CD14-positive monocyte (primary cell): ENCODE results near the gene PLEKHG2. TPM values are rescaled to one million over a fixed set of nuclear protein-coding genes. Genes with fewer than 3 reads are reported as not detected.

ENCODE experiments used
- DNase-seq, 3 donors: peaks; one replicate each; pipeline ENCODE4 v3.0.0-alpha.2; 2011 to 2022
- H2AFZ ChIP-seq: 2 replicates; pipeline ENCODE4 v1.6.0; 2012; ENCODE audit warnings: mild to moderate bottlenecking, low read depth, low read length, inconsistent platforms; ENCODE audit not compliant: insufficient read depth, poor library complexity, severe bottlenecking
- H3K27ac ChIP-seq, 2 donors: 1 replicate in 1 of 2; 2 replicates in 1 of 2; pipeline ENCODE4 v1.5.1; 2012 to 2013; ENCODE audit warnings: low read length in 2 of 2, control low read depth in 1 of 2, inconsistent platforms in 1 of 2, low read depth in 1 of 2, mild to moderate bottlenecking in 1 of 2
- H3K27me3 ChIP-seq, 2 donors: one replicate each; pipeline versions ENCODE4 v1.6.0 to v1.6.1; 2011 to 2013; ENCODE audit warnings: low read length in 2 of 2; ENCODE audit not compliant: control insufficient read depth in 2 of 2, insufficient read depth in 2 of 2
- H3K36me3 ChIP-seq, 2 donors: replicated peaks in 1 of 2; 1 replicate in 1 of 2; 2 replicates in 1 of 2; pipeline versions ENCODE4 v1.5.1 to v1.6.1; 2012 to 2013; ENCODE audit warnings: low read length in 2 of 2, control low read depth in 1 of 2, inconsistent platforms in 1 of 2, mild to moderate bottlenecking in 1 of 2; ENCODE audit not compliant: insufficient read depth in 2 of 2, control insufficient read depth in 1 of 2
- H3K4me1 ChIP-seq, 2 donors: 1 replicate in 1 of 2; 2 replicates in 1 of 2; pipeline versions ENCODE4 v1.5.1 to v1.6.1; 2012 to 2013; ENCODE audit warnings: low read length in 2 of 2, control low read depth in 1 of 2, inconsistent platforms in 1 of 2, mild to moderate bottlenecking in 1 of 2, moderate library complexity in 1 of 2; ENCODE audit not compliant: insufficient read depth in 2 of 2, control insufficient read depth in 1 of 2
- H3K4me2 ChIP-seq: replicated peaks from 2 replicates; pipeline ENCODE3; 2012; ENCODE audit warnings: low read length, moderate library complexity, mild to moderate bottlenecking; ENCODE audit not compliant: poor library complexity, severe bottlenecking; ENCODE audit errors: extremely low read depth
- H3K4me3 ChIP-seq, 3 experiments: fragments of 200-600 bp in 1 of 3; sonication (generic) in 1 of 3; replicated peaks in 1 of 3; 1 replicate in 2 of 3; 2 replicates in 1 of 3; pipeline ENCODE4 v1.5.1; 2011 to 2013; ENCODE audit warnings: low read length in 3 of 3, mild to moderate bottlenecking in 3 of 3, control low read depth in 2 of 3, low read depth in 2 of 3, inconsistent platforms in 1 of 3, moderate library complexity in 1 of 3
- H3K79me2 ChIP-seq: 2 replicates; pipeline ENCODE4 v1.6.0; 2012; ENCODE audit warnings: mild to moderate bottlenecking, control low read depth, inconsistent platforms, low read length, moderate library complexity; ENCODE audit not compliant: insufficient read depth
- H3K9ac ChIP-seq: 2 replicates; pipeline ENCODE4 v1.6.0; 2017; ENCODE audit warnings: low read length, mild to moderate bottlenecking; ENCODE audit not compliant: insufficient read depth, poor library complexity, severe bottlenecking
- H3K9me3 ChIP-seq, 2 donors: replicated peaks in 1 of 2; 1 replicate in 1 of 2; 2 replicates in 1 of 2; pipeline versions ENCODE4 v1.5.1 to v1.6.1; 2012 to 2013; ENCODE audit warnings: low read length in 2 of 2, control low read depth in 1 of 2; ENCODE audit not compliant: control insufficient read depth in 1 of 2, insufficient read depth in 1 of 2
- H4K20me1 ChIP-seq: 2 replicates; pipeline ENCODE4 v1.6.0; 2012; ENCODE audit warnings: mild to moderate bottlenecking, low read length, control low read depth, moderate library complexity; ENCODE audit not compliant: insufficient read depth
- H3K27ac Mint-ChIP-seq, 7 donors: one replicate each; pipeline ENCODE4 v1.8.0; 2020; ENCODE audit warnings: mild to moderate bottlenecking in 7 of 7, mixed read lengths in 7 of 7, moderate library complexity in 6 of 7, inconsistent platforms in 2 of 7
- H3K27me3 Mint-ChIP-seq, 3 donors: one replicate each; pipeline ENCODE4 v1.8.0; 2021 to 2022; ENCODE audit warnings: low read depth in 3 of 3, mild to moderate bottlenecking in 3 of 3, mixed read lengths in 3 of 3, moderate library complexity in 3 of 3, inconsistent platforms in 1 of 3
- H3K36me3 Mint-ChIP-seq, 2 donors: one replicate each; pipeline ENCODE4 v1.8.0; 2020; ENCODE audit warnings: mixed read lengths in 2 of 2, inconsistent platforms in 1 of 2, mild to moderate bottlenecking in 1 of 2
- H3K4me1 Mint-ChIP-seq: one replicate; pipeline ENCODE4 v1.8.0; 2020; ENCODE audit warnings: mild to moderate bottlenecking, mixed read lengths
- H3K4me3 Mint-ChIP-seq, 2 donors: one replicate each; pipeline ENCODE4 v1.8.0; 2020; ENCODE audit warnings: mild to moderate bottlenecking in 2 of 2, mixed read lengths in 2 of 2, moderate library complexity in 1 of 2
- H3K9me3 Mint-ChIP-seq, 7 donors: one replicate each; pipeline ENCODE4 v1.8.0; 2020 to 2022; ENCODE audit warnings: mixed read lengths in 7 of 7, mild to moderate bottlenecking in 6 of 7, moderate library complexity in 6 of 7, inconsistent platforms in 2 of 7
- WGBS: methylation state at CpG from one replicate; pipeline ENCODE4 v1.1.5; 2013; ENCODE audit warnings: missing lambda C conversion rate; ENCODE audit not compliant: insufficient coverage; 5-methylcytosine and 5-hydroxymethylcytosine counted together
- intact Hi-C, 2 donors: fragments of 100-400 bp; cut with micrococcal nuclease; formaldehyde crosslinking; loops; one replicate each; pipeline versions ENCODE4 v1.15.0 to v1.15.1; 2023
- polyA plus RNA-seq, 3 donors: library from polyadenylated mRNA; depleted of rRNA in 1 of 3; unstranded in 2 of 3; stranded (reverse) in 1 of 3; fragments of 300-500 nt in 2 of 3; fragments of >200 nt in 1 of 3; fragmentation: Illumina TruSeq in 2 of 3; gene quantifications; 1 replicate in 2 of 3; 2 replicates in 1 of 3; pipeline ENCODE4 v1.2.3, GENCODE V29; 2012 to 2021
- TF ChIP-seq, protein P1 (sequence below): fragments of 200-600 bp; IDR thresholded peaks from one replicate; pipeline ENCODE4 v1.8.0; 2022; ENCODE audit warnings: antibody characterized with exemption, mild to moderate bottlenecking

The PLEKHG2 gene
- polyA plus RNA-seq, 3 donors = 0.73 to 202 (median 1.2) TPM

DNA sequence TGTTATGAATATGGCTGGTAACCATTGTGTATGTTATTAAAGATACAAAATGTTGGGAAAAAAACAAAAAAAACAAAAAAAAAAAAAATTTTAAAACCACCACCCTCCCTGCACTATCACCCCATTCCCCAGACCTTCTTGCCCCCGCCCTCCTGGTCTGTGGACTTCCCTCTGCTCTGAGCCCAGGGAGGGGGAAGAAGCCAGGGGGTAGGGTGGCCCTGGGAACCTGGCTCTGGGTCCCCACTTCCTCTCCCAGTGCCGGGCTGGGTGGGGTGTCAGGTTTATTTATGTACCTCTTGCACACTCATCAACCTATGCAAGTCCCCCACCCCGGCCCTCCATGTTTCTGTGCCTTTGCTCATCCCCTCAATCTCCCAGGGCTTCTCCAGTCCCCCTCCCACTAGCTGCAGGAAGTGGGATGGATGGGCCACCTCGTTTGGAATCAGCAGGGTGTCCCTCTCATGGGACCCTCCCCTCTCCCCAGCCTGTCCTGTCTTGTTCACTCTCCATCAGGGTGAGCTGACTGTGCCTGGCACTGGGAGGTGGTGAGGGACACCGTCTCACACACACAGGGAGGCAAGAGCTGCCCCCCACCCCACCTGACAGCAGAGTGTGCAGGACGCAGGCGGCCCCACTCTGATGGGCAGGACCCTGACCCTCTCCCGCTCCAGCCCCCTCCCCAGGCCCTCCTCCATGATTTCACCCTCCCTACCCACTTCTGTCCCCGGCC, 27.5 kb upstream of the PLEKHG2 start:
- peaks cover 6% of the 10 kb centered on the region for H3K79me2 ChIP-seq
- Mint-ChIP-seq H3K4me1 (peaks cover 7% of the 10 kb centered on the region), H3K36me3 (peaks cover 80 to 85% of the 10 kb centered on the region in 2 donors), H3K27ac (peak overlapping the region in 5 of 7 donors; percentile 40 to 86 (median 68)), H3K27me3 (peaks cover 0 to 3% (median 0%) of the 10 kb centered on the region in 3 donors), H3K4me3 (no peak overlapping the region), H3K9me3 (no peaks in the 10 kb centered on the region)
- no peak overlapping the region for H3K9ac ChIP-seq
- TF ChIP-seq, protein P1, sequence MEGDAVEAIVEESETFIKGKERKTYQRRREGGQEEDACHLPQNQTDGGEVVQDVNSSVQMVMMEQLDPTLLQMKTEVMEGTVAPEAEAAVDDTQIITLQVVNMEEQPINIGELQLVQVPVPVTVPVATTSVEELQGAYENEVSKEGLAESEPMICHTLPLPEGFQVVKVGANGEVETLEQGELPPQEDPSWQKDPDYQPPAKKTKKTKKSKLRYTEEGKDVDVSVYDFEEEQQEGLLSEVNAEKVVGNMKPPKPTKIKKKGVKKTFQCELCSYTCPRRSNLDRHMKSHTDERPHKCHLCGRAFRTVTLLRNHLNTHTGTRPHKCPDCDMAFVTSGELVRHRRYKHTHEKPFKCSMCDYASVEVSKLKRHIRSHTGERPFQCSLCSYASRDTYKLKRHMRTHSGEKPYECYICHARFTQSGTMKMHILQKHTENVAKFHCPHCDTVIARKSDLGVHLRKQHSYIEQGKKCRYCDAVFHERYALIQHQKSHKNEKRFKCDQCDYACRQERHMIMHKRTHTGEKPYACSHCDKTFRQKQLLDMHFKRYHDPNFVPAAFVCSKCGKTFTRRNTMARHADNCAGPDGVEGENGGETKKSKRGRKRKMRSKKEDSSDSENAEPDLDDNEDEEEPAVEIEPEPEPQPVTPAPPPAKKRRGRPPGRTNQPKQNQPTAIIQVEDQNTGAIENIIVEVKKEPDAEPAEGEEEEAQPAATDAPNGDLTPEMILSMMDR = no peak
- no peaks in the 10 kb centered on the region for H3K9me3 ChIP-seq
- H3K4me1 ChIP-seq = peaks cover 4% of the 10 kb centered on the region in 2 donors
- WGBS = no CpG with 5 or more reads among the region's 9 CpGs
- intact Hi-C loops = loop anchor here in 1 of 2 donors (5.0 kb wide), 1 partner anchor 38 kb away; no protein-coding TSS in a partner anchor
- no peak overlapping the region for H3K4me2 ChIP-seq
- peaks cover 6% of the 10 kb centered on the region for H4K20me1 ChIP-seq
- no peak overlapping the region for H2AFZ ChIP-seq
- H3K36me3 ChIP-seq = peaks cover 79 to 97% of the 10 kb centered on the region in 2 donors
- no peaks in the 10 kb centered on the region for H3K27me3 ChIP-seq
- DNase-seq = no peak
- H3K4me3 ChIP-seq = no peak overlapping the region
- peak overlapping the region in 1 of 2 donors; percentile 26 for H3K27ac ChIP-seq

DNA sequence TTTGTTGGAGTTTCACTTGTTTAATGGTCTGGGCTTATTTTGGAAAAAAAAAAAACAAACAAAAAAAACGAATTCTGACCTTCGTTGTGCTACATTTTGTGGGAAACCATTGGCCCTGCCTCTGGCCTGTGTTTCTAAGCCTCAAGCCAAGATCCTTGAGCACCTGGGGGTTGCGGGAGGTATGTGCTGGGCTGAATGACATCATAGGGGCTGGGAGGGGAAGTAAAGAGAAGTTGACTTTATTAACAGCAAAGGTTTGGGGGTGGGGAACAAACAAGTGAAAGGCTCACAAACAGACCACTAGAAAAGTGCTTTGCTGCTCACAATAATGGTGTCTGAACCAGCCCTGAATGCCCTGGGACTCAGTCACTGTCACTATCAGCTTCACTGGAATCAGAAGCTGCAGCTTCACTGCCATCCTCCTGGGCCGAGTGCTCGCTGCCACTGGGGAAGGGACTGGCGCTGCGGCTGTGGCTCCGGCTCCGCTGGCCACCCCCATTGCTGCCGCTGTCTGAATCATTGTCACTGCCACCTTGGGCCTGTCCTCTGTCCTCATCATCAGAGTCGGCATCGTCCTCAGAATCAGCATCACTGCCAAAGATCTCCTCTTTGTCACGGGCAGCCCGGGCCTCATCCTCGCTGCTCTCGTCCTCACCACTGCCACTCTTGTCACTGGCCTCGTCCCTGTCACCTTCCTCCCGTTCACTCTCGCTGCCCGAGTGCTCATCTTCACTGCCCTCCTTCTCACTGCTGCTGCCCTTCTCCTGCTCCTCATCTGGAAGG, 26.6 kb upstream of the PLEKHG2 start:
- peak overlapping the region in 5 of 7 donors; percentile 18 to 69 (median 50) for H3K27ac Mint-ChIP-seq
- H3K4me3 Mint-ChIP-seq = no peak overlapping the region

More for the DNA sequence above, 26.6 kb upstream of the PLEKHG2 start:
- Histone ChIP-seq H3K4me2 (no peak overlapping the region), H3K9ac (no peak overlapping the region), H3K27ac (peak overlapping the region in 1 of 2 donors; percentile 38), H3K79me2 (peaks cover 14% of the 10 kb centered on the region), H2AFZ (no peak overlapping the region), H4K20me1 (peaks cover 6% of the 10 kb centered on the region), H3K4me3 (no peak overlapping the region), H3K9me3 (no peaks in the 10 kb centered on the region), H3K36me3 (peaks cover 71 to 89% of the 10 kb centered on the region in 2 donors), H3K4me1 (peaks cover 11% of the 10 kb centered on the region in 2 donors), H3K27me3 (no peaks in the 10 kb centered on the region)
- Mint-ChIP-seq H3K9me3 (no peaks in the 10 kb centered on the region), H3K27me3 (peaks cover 0 to 3% (median 0%) of the 10 kb centered on the region in 3 donors), H3K4me1 (peaks cover 12% of the 10 kb centered on the region), H3K36me3 (peaks cover 74 to 79% of the 10 kb centered on the region in 2 donors)
- intact Hi-C loops = no loop called here
- TF ChIP-seq, protein P1 = no peak
- no peak for DNase-seq
- 89% methylated on average over 13 of the region's 20 CpGs for WGBS
